Right lobe of liver (tissue), 6 donors: ENCODE measurements around the gene DYNC1I1. TPM values are rescaled to one million over a fixed set of nuclear protein-coding genes. Genes with fewer than 3 reads are reported as not detected.

Experiments used
- ATAC-seq, 4 donors: fragments of 200-7000 bp; cut with Tn5 transposase; one replicate each; pipeline ENCODE4 v1.9.1; 2020; ENCODE audit warnings: mild to moderate bottlenecking in 4 of 4, moderate library complexity in 4 of 4
- DNase-seq, 3 donors: peaks; one replicate each; pipeline ENCODE4 v3.0.0-alpha.2; 2020
- H3K27ac ChIP-seq, 3 donors: fragments of 200-600 bp; one replicate each; pipeline ENCODE4 v1.8.0; 2022
- H3K27me3 ChIP-seq, 2 donors: fragments of 200-600 bp; one replicate each; pipeline ENCODE4 v1.8.0; 2022
- H3K36me3 ChIP-seq, 4 donors: fragments of 200-600 bp; sonication (generic) in 1 of 4; one replicate each; pipeline versions ENCODE4 v1.5.1 to v1.8.0; 2017 to 2022; ENCODE audit warnings: control low read depth in 1 of 4
- H3K4me1 ChIP-seq, 4 donors: fragments of 200-600 bp; sonication (generic) in 1 of 4; one replicate each; pipeline versions ENCODE4 v1.5.1 to v1.8.0; 2017 to 2022; ENCODE audit warnings: control low read depth in 1 of 4
- H3K4me3 ChIP-seq, 3 donors: fragments of 200-600 bp; one replicate each; pipeline ENCODE4 v1.8.0; 2022
- H3K9me3 ChIP-seq, 4 donors: fragments of 200-600 bp; sonication (generic) in 1 of 4; one replicate each; pipeline versions ENCODE4 v1.5.1 to v1.8.0; 2017 to 2022; ENCODE audit warnings: control low read depth in 1 of 4
- POLR2A ChIP-seq: fragments of 450-650 bp; IDR thresholded peaks from one replicate; pipeline ENCODE4 v1.6.1; 2017; ENCODE audit warnings: antibody characterized with exemption, mild to moderate bottlenecking
- WGBS: methylation state at CpG from one replicate; pipeline ENCODE4 v1.1.6; 2018; ENCODE audit warnings: low coverage, low lambda C conversion rate; ENCODE audit not compliant: insufficient coverage; ENCODE audit errors: missing lambda C conversion rate; 5-methylcytosine and 5-hydroxymethylcytosine counted together
- intact Hi-C, 2 donors: fragments of 100-400 bp; cut with DNase I; formaldehyde crosslinking; loops; one replicate each; pipeline versions ENCODE4 v1.11.2 to v1.14.1; 2022
- total RNA-seq, 6 experiments: library from RNA; depleted of rRNA in 2 of 6; stranded (reverse); fragments of >200 nt in 2 of 6; fragmentation: NEBNext Ultra II Directional in 3 of 6; extraction: Animal tissue kit (Norgen Biotek cat#: 25700) in 3 of 6; gene quantifications; one replicate each; pipeline versions ENCODE4 v1.1.0 to v1.2.4, GENCODE V29; 2016 to 2023
- TF ChIP-seq, protein P1 (sequence below), 4 donors: fragments of 200-600 bp in 3 of 4; fragments of 450-650 bp in 1 of 4; IDR thresholded peaks; one replicate each; pipeline versions ENCODE4 v1.5.1 to v1.8.0; 2016 to 2022; ENCODE audit warnings: antibody characterized with exemption in 4 of 4, mild to moderate bottlenecking in 2 of 4
- donor health status: DM: no; HTN: yes; CAD: no.
- donor health status: DM: no; HTN: no; CAD: no.
- donor health status: DM: no; HTN: no; CAD: no.
- donor health status: DM: no; HTN: yes; CAD: no.
- donor health status: DM: no; HTN: yes; CAD: no.

Gene DYNC1I1
- total RNA-seq, 6 experiments from 2014 or later = 0.09 to 1.1 (median 0.62) TPM

DNA sequence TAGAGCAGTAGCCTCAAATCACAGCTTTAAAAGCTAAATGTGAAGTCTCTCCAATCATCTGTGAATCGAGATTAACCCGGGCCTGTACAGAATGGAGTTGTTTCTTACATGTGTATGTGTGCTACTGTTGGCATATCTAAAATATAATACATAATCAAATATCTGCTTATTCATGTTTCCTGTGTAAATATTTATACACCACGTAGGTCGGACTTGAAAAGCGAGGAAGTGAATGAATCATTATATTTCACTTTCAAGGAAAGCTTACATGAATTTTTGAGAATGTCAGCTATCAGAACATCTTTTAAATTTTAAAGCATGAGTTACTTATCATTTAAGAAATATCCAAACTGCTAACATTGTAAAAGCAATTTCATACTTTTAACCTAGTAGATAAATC lies 316.2 kb downstream of the DYNC1I1 start:
- WGBS = 69% methylated on average over 5 of the region's 5 CpGs
- Histone ChIP-seq H3K9me3 (no peaks in the 10 kb centered on the region), H3K36me3 (no peaks in the 10 kb centered on the region), H3K4me3 (no peak overlapping the region), H3K27me3 (no peaks in the 10 kb centered on the region), H3K4me1 (no peaks in the 10 kb centered on the region), H3K27ac (no peak overlapping the region)
- DNase-seq (no peak), ATAC-seq (no peak)
- intact Hi-C loops = no loop called here
- TF ChIP-seq, protein P1, sequence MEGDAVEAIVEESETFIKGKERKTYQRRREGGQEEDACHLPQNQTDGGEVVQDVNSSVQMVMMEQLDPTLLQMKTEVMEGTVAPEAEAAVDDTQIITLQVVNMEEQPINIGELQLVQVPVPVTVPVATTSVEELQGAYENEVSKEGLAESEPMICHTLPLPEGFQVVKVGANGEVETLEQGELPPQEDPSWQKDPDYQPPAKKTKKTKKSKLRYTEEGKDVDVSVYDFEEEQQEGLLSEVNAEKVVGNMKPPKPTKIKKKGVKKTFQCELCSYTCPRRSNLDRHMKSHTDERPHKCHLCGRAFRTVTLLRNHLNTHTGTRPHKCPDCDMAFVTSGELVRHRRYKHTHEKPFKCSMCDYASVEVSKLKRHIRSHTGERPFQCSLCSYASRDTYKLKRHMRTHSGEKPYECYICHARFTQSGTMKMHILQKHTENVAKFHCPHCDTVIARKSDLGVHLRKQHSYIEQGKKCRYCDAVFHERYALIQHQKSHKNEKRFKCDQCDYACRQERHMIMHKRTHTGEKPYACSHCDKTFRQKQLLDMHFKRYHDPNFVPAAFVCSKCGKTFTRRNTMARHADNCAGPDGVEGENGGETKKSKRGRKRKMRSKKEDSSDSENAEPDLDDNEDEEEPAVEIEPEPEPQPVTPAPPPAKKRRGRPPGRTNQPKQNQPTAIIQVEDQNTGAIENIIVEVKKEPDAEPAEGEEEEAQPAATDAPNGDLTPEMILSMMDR (IDR thresholded peaks at IDR 0.05) = no peak
- no peak for TF ChIP-seq POLR2A

GRCh38 chr7:96089511-96089910 lies 317.2 kb downstream of the DYNC1I1 start:
- no peak for DNase-seq
- TF ChIP-seq, protein P1 (IDR thresholded peaks at IDR 0.05) = no peak
- no peak for TF ChIP-seq POLR2A

GRCh38 chr7:96090756-96091155 lies 318.4 kb downstream of the DYNC1I1 start:
- DNase-seq (no peak), ATAC-seq (no peak)
- WGBS = 87% methylated on average over 6 of the region's 6 CpGs
- Histone ChIP-seq H3K27ac (no peak overlapping the region), H3K9me3 (no peaks in the 10 kb centered on the region), H3K27me3 (no peaks in the 10 kb centered on the region), H3K4me3 (no peak overlapping the region), H3K36me3 (no peaks in the 10 kb centered on the region), H3K4me1 (no peaks in the 10 kb centered on the region)
- TF ChIP-seq, protein P1 (IDR thresholded peaks at IDR 0.05) = no peak
- TF ChIP-seq POLR2A = no peak
- intact Hi-C loops = no loop called here

More at GRCh38 chr7:96089511-96089910, 317.2 kb downstream of the DYNC1I1 start:
- H3K4me1 ChIP-seq = no peaks in the 10 kb centered on the region
- no peaks in the 10 kb centered on the region for H3K9me3 ChIP-seq
- H3K27me3 ChIP-seq = no peaks in the 10 kb centered on the region
- no peak for ATAC-seq
- no peak overlapping the region for H3K4me3 ChIP-seq
- H3K27ac ChIP-seq = no peak overlapping the region
- intact Hi-C loops = no loop called here
- 78% methylated on average over 3 of the region's 3 CpGs for WGBS
- H3K36me3 ChIP-seq = no peaks in the 10 kb centered on the region

DNA sequence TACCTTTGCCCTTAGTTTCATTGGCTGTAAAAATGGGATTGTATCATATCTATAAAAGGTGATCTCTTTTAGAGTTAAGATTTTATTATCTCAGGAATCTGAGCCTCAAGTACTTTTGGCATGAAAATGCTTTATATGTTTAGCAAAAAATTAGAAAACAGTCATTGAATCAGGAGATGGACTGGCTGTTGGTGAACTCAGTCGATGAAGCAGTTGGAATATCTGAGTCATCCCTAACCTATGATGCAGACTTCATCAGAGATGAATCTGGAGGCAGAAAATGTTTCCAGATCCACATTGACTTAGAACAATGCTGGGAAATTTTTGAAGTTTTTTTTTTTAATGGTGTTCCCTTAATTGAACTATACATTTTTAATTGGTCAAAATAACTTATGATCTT lies 321.1 kb downstream of the DYNC1I1 start:
- no peaks in the 10 kb centered on the region for H3K9me3 ChIP-seq
- intact Hi-C loops = no loop called here
- TF ChIP-seq, protein P1 (IDR thresholded peaks at IDR 0.05) = no peak
- no peak for TF ChIP-seq POLR2A
- no peaks in the 10 kb centered on the region for H3K36me3 ChIP-seq
- DNase-seq (no peak), ATAC-seq (no peak)
- H3K4me3 ChIP-seq = no peak overlapping the region
- no peaks in the 10 kb centered on the region for H3K27me3 ChIP-seq
- no peak overlapping the region for H3K27ac ChIP-seq
- WGBS = 83% methylated on average over 1 of the region's 1 CpG
- no peaks in the 10 kb centered on the region for H3K4me1 ChIP-seq

DNA sequence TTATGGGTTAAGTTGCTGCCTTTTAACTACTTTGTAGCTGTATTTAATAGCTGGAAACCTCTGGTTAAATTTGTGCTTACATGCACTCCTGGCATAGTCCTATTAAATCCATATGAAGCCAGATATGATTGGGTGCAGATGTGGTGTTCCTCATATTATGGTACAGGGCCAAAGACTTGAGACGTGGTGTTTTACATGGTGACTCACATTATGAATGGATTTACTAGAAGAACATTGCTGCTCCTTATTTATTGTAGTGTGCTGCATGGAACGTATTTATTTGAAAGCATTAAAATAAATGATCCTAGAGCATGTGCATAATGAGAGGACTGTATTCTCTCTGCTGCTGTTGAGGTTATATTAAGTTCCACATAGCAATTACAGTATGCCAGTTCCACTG lies 325.5 kb downstream of the DYNC1I1 start:
- Histone ChIP-seq H3K27me3 (no peaks in the 10 kb centered on the region), H3K4me3 (no peak overlapping the region), H3K36me3 (no peaks in the 10 kb centered on the region), H3K9me3 (no peaks in the 10 kb centered on the region), H3K4me1 (no peaks in the 10 kb centered on the region), H3K27ac (no peak overlapping the region)
- DNase-seq (no peak), ATAC-seq (no peak)
- TF ChIP-seq POLR2A = no peak
- TF ChIP-seq, protein P1 (IDR thresholded peaks at IDR 0.05) = no peak
- WGBS = 87% methylated on average over 2 of the region's 2 CpGs
- intact Hi-C loops = no loop called here
